ENCODE results near the gene CLPTM1. TPM values are rescaled to one million over a fixed set of nuclear protein-coding genes. Genes with fewer than 3 reads are reported as not detected.
A peak's percentile ranks its signal among the peaks of the same experiment; 100 is the strongest.

CLPTM1 gene
- total and polyA plus RNA-seq, 2 of the 8 experiments (the other 6 are each of a cell fraction or from before 2014, with no cell fraction given): 84.8 to 108 TPM

DNA sequence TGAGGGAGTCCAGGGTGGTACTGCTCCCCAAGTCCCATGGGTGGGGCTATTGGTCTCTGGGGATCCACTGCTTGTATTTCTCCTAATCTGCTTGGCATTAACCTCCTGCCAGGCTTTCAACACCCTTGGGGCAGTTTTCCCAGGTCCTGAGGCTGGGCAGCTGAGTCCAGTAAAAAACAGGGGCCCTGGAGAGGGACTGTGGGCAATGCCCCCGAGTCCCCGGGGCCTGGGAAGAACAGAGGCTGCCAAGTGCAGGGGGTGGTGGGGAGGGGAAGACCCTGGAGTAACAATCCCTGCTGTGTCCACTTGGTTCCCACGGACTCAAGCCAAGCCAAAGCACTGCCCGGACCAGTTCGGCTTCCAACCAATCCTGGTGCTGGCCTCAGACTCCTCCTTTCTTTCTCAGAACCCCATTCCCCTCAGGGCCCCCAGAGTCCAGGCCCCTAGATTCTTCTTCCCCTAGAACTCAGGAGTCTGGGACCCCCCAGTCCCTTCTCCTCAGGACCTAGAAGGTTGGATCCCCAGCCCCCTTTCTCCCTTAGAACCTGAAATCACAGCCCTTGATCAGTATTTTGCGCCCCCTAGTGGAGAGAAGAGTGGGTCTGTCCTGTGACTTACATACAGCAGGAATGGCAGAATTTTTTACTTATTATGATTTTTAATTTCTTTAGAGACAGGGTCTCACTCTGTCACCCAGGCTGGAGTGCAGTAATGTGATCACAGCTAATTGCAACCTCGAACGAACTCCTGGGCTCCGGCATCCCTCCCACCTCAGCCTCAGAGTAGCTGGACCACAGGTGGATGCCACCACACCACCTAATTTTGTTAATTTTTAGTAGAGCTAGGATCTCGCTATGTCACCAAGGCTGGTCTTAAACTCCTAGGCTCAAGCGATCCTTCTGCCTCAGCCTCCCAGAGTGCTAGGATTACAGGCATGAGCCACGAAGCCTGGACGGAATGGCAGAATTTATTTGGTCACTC is 3.7 kb upstream of the CLPTM1 start:
- H4K8ac ChIP-seq (ENCODE audit: extremely low read depth, insufficient read depth, low read length): no peak overlapping the region
- ChIA-PET POLR2A (ENCODE audit: partially characterized antibody) (interaction anchor here (0.7 to 11.6 kb wide), 6 partner anchors 37 to 123 kb away, joined by 3 to 121 read pairs (median 4); partner anchors contain the start of gene APOE), CTCF (ENCODE audit: partially characterized antibody) (interaction anchor here (0.7 to 8.3 kb wide), 19 partner anchors 9 to 381 kb away, joined by 3 to 201 read pairs (median 4); partner anchors contain the start of genes APOC1 and APOE)
- no peak overlapping the region for H2AFZ ChIP-seq (ENCODE audit: low read length)
- no peaks in the 10 kb centered on the region for H3K27me3 ChIP-seq (replicated peaks in 1 of 4; ENCODE audit: control insufficient read depth in 3 of 4, extremely low read depth in 1 of 4, insufficient read depth in 3 of 4, low read length in 3 of 4)
- WGBS, 2 experiments (ENCODE audit: extremely low coverage in 1 of 2, insufficient coverage in 1 of 2, insufficient read length in 1 of 2, insufficient replicate concordance in 2 of 2, low coverage in 1 of 2, low lambda C conversion rate in 2 of 2, missing lambda C conversion rate in 1 of 2): 60% methylated on average over 13 of the region's 13 CpGs; no CpG with 5 or more reads in 1 of the 2 experiments
- H2BK120ac ChIP-seq (replicated peaks; ENCODE audit: low read depth, low read length): peak overlapping the region; percentile 69
- H3K4me2 ChIP-seq (ENCODE audit: insufficient read depth in 1 of 2, low read depth in 2 of 2, low read length in 2 of 2): no peak overlapping the region
- TF ChIP-seq YY1 (IDR thresholded peaks at IDR 0.05; ENCODE audit: low read depth, low read length) (0 out of 2 replicates have a peak, but pooled peaks have one; percentile 27), KDM1A (IDR thresholded peaks at IDR 0.05; ENCODE audit: borderline replicate concordance, low read length) (peak; percentile 73; the same call in 1 of the 2 replicates), NANOG (IDR thresholded peaks at IDR 0.05; ENCODE audit: insufficient read depth, low read depth, low read length, poor library complexity, severe bottlenecking) (no peak), RAD21 (IDR thresholded peaks at IDR 0.05 in 1 of 2, conservative IDR thresholded peaks at IDR 0.05 in 1 of 2; ENCODE audit: low read depth in 2 of 2, low read length in 2 of 2) (peak; percentile 66 to 75), RFX5 (IDR thresholded peaks at IDR 0.05; ENCODE audit: borderline replicate concordance, low read depth, low read length) (no peak)
- TF ChIP-seq, protein P1, sequence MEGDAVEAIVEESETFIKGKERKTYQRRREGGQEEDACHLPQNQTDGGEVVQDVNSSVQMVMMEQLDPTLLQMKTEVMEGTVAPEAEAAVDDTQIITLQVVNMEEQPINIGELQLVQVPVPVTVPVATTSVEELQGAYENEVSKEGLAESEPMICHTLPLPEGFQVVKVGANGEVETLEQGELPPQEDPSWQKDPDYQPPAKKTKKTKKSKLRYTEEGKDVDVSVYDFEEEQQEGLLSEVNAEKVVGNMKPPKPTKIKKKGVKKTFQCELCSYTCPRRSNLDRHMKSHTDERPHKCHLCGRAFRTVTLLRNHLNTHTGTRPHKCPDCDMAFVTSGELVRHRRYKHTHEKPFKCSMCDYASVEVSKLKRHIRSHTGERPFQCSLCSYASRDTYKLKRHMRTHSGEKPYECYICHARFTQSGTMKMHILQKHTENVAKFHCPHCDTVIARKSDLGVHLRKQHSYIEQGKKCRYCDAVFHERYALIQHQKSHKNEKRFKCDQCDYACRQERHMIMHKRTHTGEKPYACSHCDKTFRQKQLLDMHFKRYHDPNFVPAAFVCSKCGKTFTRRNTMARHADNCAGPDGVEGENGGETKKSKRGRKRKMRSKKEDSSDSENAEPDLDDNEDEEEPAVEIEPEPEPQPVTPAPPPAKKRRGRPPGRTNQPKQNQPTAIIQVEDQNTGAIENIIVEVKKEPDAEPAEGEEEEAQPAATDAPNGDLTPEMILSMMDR (IDR thresholded peaks at IDR 0.05; ENCODE audit: control extremely low read depth in 1 of 3, insufficient read depth in 1 of 3, low read depth in 1 of 3, low read length in 3 of 3): peak; percentile 13 to 79 (median 70)
- H4K5ac ChIP-seq (ENCODE audit: insufficient read length, low read depth, low read length): no peak overlapping the region
- FAIRE-seq (no peak), DNase-seq (ENCODE audit: low read depth in 1 of 2, low spot score in 2 of 2) (peak in 1 of 2 experiments; percentile 76)
- H2BK5ac ChIP-seq (ENCODE audit: low read depth, low read length): no peak overlapping the region
- peaks cover 12% of the 10 kb centered on the region; the same call in 1 of the 2 replicates for H3K23me2 ChIP-seq (ENCODE audit: low read depth, low read length)
- peaks cover 3 to 9% of the 10 kb centered on the region in 2 experiments for H4K20me1 ChIP-seq (replicated peaks in 1 of 2; ENCODE audit: control insufficient read depth in 1 of 2, insufficient read depth in 2 of 2, low read length in 2 of 2)
- no peak overlapping the region for H3K56ac ChIP-seq (replicated peaks; ENCODE audit: insufficient read length, low read depth, low read length)
- no peak overlapping the region for H3K14ac ChIP-seq (ENCODE audit: insufficient read length)
- no peak overlapping the region for H3K4me3 ChIP-seq (ENCODE audit: extremely low read depth in 1 of 4, insufficient read depth in 2 of 4, low read depth in 3 of 4, low read length in 4 of 4)
- H3K4me1 ChIP-seq (replicated peaks in 1 of 4; ENCODE audit: control insufficient read depth in 3 of 4, insufficient read depth in 4 of 4, low read length in 3 of 4): peaks cover 0 to 6% (median 5%) of the 10 kb centered on the region in 4 experiments; a peak in 5 of 7 replicates
- no peak overlapping the region for H3K4ac ChIP-seq (replicated peaks; ENCODE audit: insufficient read length, low read depth, low read length)
- no peaks in the 10 kb centered on the region for H3K9me3 ChIP-seq (ENCODE audit: insufficient read depth in 2 of 2, low read depth in 1 of 2, low read length in 1 of 2)
- H3K36me3 ChIP-seq (ENCODE audit: control insufficient read depth in 2 of 4, insufficient read depth in 4 of 4, low read length in 3 of 4): no peaks in the 10 kb centered on the region
- peaks cover 8% of the 10 kb centered on the region for H3K79me1 ChIP-seq (ENCODE audit: low read depth, low read length)
- no peak overlapping the region for H2AK5ac ChIP-seq (ENCODE audit: low read depth, low read length)
- H3K27ac ChIP-seq (ENCODE audit: low read depth, low read length): no peak overlapping the region
- H4K91ac ChIP-seq (replicated peaks; ENCODE audit: insufficient read length, low read length): no peak overlapping the region
- peak overlapping the region; percentile 19; the same call in 1 of the 2 replicates for H3K18ac ChIP-seq (ENCODE audit: extremely low read depth, low read length)
- H3K79me2 ChIP-seq (ENCODE audit: control insufficient read depth in 1 of 2, insufficient read depth in 2 of 2, low read length in 2 of 2): peaks cover 9 to 14% of the 10 kb centered on the region in 2 experiments
- no peak overlapping the region; a peak in 1 of 7 replicates for H3K9ac ChIP-seq (replicated peaks in 1 of 4; ENCODE audit: extremely low read depth in 1 of 4, low read depth in 3 of 4, low read length in 3 of 4)
- no peak overlapping the region for H2BK15ac ChIP-seq (ENCODE audit: low read length)
- H2BK12ac ChIP-seq (ENCODE audit: low read depth, low read length): no peak overlapping the region
- H3K23ac ChIP-seq (ENCODE audit: insufficient read length): no peak overlapping the region
- no peak overlapping the region for H2BK20ac ChIP-seq (ENCODE audit: low read length)
